ENCODE results near the gene CLDN22.

Gene CLDN22

DNA sequence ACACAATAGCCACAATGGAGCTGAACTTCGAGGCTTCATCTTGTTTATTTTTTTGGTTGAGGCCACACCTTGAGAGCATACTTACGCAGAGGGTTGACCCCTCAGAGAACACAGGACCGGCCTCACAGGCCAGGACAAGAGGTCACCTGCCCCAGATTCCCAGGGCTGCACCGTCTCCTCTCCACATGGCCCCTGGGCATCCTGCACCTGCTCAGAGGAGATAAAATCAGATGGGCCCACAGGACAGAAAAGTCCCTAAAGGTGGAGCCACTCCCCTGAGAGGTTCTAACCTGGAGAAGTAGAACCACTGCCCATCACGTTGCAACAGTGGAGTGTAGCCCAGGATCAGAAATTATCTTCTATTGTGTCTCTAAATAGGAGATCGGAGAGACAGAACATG lies 3.2 kb upstream of the CLDN22 start:
- DNase-seq (ENCODE audit: low read depth): no peak
- TF ChIP-seq CTCF (conservative IDR thresholded peaks at IDR 0.05; ENCODE audit: low read depth, low read length): no peak
- no peak overlapping the region for H3K4me3 ChIP-seq (ENCODE audit: low read length)

DNA sequence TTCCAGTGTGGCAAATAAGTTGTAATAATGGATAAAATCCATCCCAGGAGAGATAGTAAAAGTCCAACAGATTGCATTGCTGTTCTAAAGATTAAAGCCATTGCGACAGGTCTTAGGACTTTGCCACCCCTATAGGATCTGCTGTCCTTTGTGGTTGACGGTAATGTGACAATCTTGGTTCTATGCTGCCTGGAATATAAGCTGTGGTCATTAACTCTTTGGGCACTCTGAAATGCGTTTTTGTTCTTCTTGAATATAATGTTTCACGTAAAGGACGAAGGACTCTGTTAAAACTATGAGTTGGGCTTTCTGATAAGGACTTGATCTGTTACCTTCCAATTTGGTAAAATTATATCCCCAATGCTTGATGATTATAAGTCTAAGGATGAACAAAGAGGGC lies 2.2 kb upstream of the CLDN22 start, which contains the start of gene CLDN24:
TSS of gene CLDN24 (minus strand) at position 101 of the 400 bp plus-strand sequence. CDS start at position 101, 0 bp downstream.
- no peak for TF ChIP-seq CTCF (conservative IDR thresholded peaks at IDR 0.05; ENCODE audit: low read depth, low read length)
- no peak within 1 kb of the TSS for H3K4me3 ChIP-seq (ENCODE audit: low read length)
- DNase-seq (ENCODE audit: low read depth): no peak

DNA sequence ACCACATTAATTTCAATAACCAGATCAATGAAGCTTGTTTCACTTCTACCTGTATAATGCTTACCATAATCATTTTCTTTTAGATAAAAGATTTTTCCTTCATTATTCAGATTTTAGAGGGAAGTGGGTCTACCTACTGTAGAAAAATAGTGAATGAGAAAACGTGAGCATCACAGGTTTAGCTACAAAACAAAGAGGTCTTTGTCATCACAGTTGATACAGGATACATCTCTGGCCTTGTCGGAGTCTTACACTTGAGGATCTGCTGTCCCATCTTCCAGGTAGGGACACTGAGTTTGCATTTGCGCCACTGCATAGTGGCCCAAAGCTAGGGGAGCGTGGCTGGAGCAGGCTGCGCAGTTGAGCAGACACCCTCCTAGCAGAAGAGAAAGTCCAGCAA lies 1.4 kb upstream of the CLDN22 start:
- DNase-seq (ENCODE audit: low read depth): no peak
- TF ChIP-seq CTCF (conservative IDR thresholded peaks at IDR 0.05; ENCODE audit: low read depth, low read length): no peak
- H3K4me3 ChIP-seq (ENCODE audit: low read length): no peak overlapping the region

- no peak for TF ChIP-seq CTCF (conservative IDR thresholded peaks at IDR 0.05; ENCODE audit: low read depth, low read length)
- DNase-seq (ENCODE audit: low read depth): no peak
- no peak overlapping the region for H3K4me3 ChIP-seq (ENCODE audit: low read length)
Measured at GRCh38 chr4:183321079-183321478, 1.0 kb upstream of the CLDN22 start.

- no peak for DNase-seq (ENCODE audit: low read depth)
- TF ChIP-seq CTCF (conservative IDR thresholded peaks at IDR 0.05; ENCODE audit: low read depth, low read length): no peak
- no peak overlapping the region for H3K4me3 ChIP-seq (ENCODE audit: low read length)
Measured at GRCh38 chr4:183318656-183319055, 1.4 kb downstream of the CLDN22 start.

GRCh38 chr4:183314806-183315205 lies 5.3 kb downstream of the CLDN22 start:
- DNase-seq (ENCODE audit: low read depth): no peak
- no peak for TF ChIP-seq CTCF (conservative IDR thresholded peaks at IDR 0.05; ENCODE audit: low read depth, low read length)
- H3K4me3 ChIP-seq (ENCODE audit: low read length): no peak overlapping the region

- H3K4me3 ChIP-seq (ENCODE audit: low read length): no peak overlapping the region
- DNase-seq (ENCODE audit: low read depth): no peak
- TF ChIP-seq CTCF (conservative IDR thresholded peaks at IDR 0.05; ENCODE audit: low read depth, low read length): no peak
Measured at GRCh38 chr4:183314336-183314735, 5.7 kb downstream of the CLDN22 start.
